ENCODE measurements around the gene TMEM121. TPM values are rescaled to one million over a fixed set of nuclear protein-coding genes. Genes with fewer than 3 reads are reported as not detected.

The TMEM121 gene
- total and polyA plus RNA-seq, 4 donors = 0.33 to 1.5 (median 0.37) TPM; not detected in 1

DNA sequence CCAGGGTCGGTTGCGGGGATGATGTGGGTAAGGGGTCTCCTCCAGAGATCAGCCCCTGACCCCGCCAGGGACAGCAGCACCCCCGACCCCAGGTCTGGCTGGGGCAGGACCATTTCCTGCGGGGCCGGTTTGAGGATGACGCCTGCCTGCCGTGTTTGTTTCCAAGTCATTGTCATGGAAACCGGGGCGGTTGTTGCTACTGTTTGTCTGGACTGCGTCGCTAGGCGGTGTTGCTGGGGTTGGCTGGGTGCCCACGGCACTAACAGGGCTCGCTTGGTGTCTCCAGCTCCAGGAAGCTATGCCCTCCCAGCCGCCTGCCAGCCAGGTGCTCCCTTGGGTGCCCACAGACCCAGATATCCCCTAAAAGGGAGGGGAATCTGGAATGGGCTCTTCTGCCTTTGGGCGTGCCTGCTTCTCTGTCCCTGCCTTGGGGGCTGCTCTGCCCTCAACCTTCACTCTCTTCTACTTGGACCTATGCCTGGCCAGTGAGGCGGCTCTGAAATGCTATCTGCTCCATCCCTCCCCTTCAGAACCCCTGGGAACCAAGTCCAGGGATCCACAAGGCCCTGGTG is 44.4 kb upstream of the TMEM121 start:
- no peak for TF ChIP-seq HNF4G (IDR thresholded peaks at IDR 0.05)
- TF ChIP-seq SP1 (IDR thresholded peaks at IDR 0.05) = peak; percentile 59
- peak; percentile 12 for TF ChIP-seq FOXA1 (IDR thresholded peaks at IDR 0.05)
- TF ChIP-seq RXRA (IDR thresholded peaks at IDR 0.05) = peak in 1 of 2 donors; percentile 39
- no peak for TF ChIP-seq EGR1 (IDR thresholded peaks at IDR 0.05; ENCODE audit: low read depth in 2 of 2)
- TF ChIP-seq, protein P1, sequence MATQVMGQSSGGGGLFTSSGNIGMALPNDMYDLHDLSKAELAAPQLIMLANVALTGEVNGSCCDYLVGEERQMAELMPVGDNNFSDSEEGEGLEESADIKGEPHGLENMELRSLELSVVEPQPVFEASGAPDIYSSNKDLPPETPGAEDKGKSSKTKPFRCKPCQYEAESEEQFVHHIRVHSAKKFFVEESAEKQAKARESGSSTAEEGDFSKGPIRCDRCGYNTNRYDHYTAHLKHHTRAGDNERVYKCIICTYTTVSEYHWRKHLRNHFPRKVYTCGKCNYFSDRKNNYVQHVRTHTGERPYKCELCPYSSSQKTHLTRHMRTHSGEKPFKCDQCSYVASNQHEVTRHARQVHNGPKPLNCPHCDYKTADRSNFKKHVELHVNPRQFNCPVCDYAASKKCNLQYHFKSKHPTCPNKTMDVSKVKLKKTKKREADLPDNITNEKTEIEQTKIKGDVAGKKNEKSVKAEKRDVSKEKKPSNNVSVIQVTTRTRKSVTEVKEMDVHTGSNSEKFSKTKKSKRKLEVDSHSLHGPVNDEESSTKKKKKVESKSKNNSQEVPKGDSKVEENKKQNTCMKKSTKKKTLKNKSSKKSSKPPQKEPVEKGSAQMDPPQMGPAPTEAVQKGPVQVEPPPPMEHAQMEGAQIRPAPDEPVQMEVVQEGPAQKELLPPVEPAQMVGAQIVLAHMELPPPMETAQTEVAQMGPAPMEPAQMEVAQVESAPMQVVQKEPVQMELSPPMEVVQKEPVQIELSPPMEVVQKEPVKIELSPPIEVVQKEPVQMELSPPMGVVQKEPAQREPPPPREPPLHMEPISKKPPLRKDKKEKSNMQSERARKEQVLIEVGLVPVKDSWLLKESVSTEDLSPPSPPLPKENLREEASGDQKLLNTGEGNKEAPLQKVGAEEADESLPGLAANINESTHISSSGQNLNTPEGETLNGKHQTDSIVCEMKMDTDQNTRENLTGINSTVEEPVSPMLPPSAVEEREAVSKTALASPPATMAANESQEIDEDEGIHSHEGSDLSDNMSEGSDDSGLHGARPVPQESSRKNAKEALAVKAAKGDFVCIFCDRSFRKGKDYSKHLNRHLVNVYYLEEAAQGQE (IDR thresholded peaks at IDR 0.05) = peak; percentile 55
- TF ChIP-seq, protein P2, sequence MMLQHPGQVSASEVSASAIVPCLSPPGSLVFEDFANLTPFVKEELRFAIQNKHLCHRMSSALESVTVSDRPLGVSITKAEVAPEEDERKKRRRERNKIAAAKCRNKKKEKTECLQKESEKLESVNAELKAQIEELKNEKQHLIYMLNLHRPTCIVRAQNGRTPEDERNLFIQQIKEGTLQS (IDR thresholded peaks at IDR 0.05) = no peak
- peak in 1 of 2 donors; percentile 38 for TF ChIP-seq GABPA (IDR thresholded peaks at IDR 0.05 in 1 of 2, conservative IDR thresholded peaks at IDR 0.05 in 1 of 2)
- peak; percentile 19 to 26 for TF ChIP-seq RAD21 (IDR thresholded peaks at IDR 0.05)
- TF ChIP-seq HNF4A (conservative IDR thresholded peaks at IDR 0.05) = peak in 1 of 2 donors; percentile 27
- no peak for TF ChIP-seq FOXA2 (IDR thresholded peaks at IDR 0.05)
- no peak for TF ChIP-seq YY1 (IDR thresholded peaks at IDR 0.05)
- TF ChIP-seq, protein P3, sequence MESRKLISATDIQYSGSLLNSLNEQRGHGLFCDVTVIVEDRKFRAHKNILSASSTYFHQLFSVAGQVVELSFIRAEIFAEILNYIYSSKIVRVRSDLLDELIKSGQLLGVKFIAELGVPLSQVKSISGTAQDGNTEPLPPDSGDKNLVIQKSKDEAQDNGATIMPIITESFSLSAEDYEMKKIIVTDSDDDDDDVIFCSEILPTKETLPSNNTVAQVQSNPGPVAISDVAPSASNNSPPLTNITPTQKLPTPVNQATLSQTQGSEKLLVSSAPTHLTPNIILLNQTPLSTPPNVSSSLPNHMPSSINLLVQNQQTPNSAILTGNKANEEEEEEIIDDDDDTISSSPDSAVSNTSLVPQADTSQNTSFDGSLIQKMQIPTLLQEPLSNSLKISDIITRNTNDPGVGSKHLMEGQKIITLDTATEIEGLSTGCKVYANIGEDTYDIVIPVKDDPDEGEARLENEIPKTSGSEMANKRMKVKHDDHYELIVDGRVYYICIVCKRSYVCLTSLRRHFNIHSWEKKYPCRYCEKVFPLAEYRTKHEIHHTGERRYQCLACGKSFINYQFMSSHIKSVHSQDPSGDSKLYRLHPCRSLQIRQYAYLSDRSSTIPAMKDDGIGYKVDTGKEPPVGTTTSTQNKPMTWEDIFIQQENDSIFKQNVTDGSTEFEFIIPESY (IDR thresholded peaks at IDR 0.05) = no peak
- TF ChIP-seq TAF1 (conservative IDR thresholded peaks at IDR 0.05) = no peak
- TF ChIP-seq, protein P4, sequence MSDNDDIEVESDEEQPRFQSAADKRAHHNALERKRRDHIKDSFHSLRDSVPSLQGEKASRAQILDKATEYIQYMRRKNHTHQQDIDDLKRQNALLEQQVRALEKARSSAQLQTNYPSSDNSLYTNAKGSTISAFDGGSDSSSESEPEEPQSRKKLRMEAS (IDR thresholded peaks at IDR 0.05) = no peak
- TF ChIP-seq NR2F2 (IDR thresholded peaks at IDR 0.05) = peak; percentile 73
- no peak for TF ChIP-seq JUND (IDR thresholded peaks at IDR 0.05)
- TF ChIP-seq, protein P5, sequence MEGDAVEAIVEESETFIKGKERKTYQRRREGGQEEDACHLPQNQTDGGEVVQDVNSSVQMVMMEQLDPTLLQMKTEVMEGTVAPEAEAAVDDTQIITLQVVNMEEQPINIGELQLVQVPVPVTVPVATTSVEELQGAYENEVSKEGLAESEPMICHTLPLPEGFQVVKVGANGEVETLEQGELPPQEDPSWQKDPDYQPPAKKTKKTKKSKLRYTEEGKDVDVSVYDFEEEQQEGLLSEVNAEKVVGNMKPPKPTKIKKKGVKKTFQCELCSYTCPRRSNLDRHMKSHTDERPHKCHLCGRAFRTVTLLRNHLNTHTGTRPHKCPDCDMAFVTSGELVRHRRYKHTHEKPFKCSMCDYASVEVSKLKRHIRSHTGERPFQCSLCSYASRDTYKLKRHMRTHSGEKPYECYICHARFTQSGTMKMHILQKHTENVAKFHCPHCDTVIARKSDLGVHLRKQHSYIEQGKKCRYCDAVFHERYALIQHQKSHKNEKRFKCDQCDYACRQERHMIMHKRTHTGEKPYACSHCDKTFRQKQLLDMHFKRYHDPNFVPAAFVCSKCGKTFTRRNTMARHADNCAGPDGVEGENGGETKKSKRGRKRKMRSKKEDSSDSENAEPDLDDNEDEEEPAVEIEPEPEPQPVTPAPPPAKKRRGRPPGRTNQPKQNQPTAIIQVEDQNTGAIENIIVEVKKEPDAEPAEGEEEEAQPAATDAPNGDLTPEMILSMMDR (IDR thresholded peaks at IDR 0.05; ENCODE audit: low read depth, low read length, missing input control) = peak; percentile 11
- 3% methylated on average over 18 of the region's 18 CpGs for WGBS
- H3K9ac ChIP-seq (ENCODE audit: low read depth in 1 of 2, low read length in 2 of 2) = no peak overlapping the region
- no peaks in the 10 kb centered on the region for H3K9me3 ChIP-seq (ENCODE audit: control insufficient read depth in 4 of 4, low read length in 3 of 4)
- H3K4me1 ChIP-seq (ENCODE audit: control insufficient read depth in 4 of 4, insufficient read depth in 4 of 4, low read length in 3 of 4) = peaks cover 15 to 32% (median 17%) of the 10 kb centered on the region in 4 donors
- peak; percentile 81 for DNase-seq (ENCODE audit: low spot score)
- H3K27ac ChIP-seq (ENCODE audit: low read depth in 1 of 2, low read length in 2 of 2) = peak overlapping the region; percentile 52 to 85
- no peak overlapping the region for H3K4me3 ChIP-seq (ENCODE audit: low read depth in 1 of 3, low read length in 3 of 3)
- H3K27me3 ChIP-seq (ENCODE audit: control insufficient read depth in 4 of 4, insufficient read depth in 4 of 4, low read length in 3 of 4) = no peaks in the 10 kb centered on the region
- peaks cover 0 to 1% (median 0%) of the 10 kb centered on the region in 4 donors for H3K36me3 ChIP-seq (ENCODE audit: control insufficient read depth in 4 of 4, insufficient read depth in 3 of 4, low read depth in 1 of 4, low read length in 3 of 4)
